Measurements from ENCODE around the gene LRRC1.

LRRC1 gene

GRCh38 chr6:53818858-53819609 is 24.2 kb downstream of the LRRC1 start:
- DNase-seq = no peak

- DNase-seq = no peak
Measured at GRCh38 chr6:53822401-53823125, 27.8 kb downstream of the LRRC1 start.

- no peak for DNase-seq
Measured at GRCh38 chr6:53824714-53825113, 29.9 kb downstream of the LRRC1 start.

- DNase-seq = no peak
Measured at GRCh38 chr6:53825532-53826321, 30.9 kb downstream of the LRRC1 start.

- no peak for DNase-seq
Measured at GRCh38 chr6:53827531-53827930, 32.7 kb downstream of the LRRC1 start.

- no peak for DNase-seq
Measured at GRCh38 chr6:53828215-53828614, 33.4 kb downstream of the LRRC1 start.

- DNase-seq = no peak
Measured at GRCh38 chr6:53828966-53829697, 34.3 kb downstream of the LRRC1 start.

- DNase-seq = no peak
Measured at GRCh38 chr6:53829698-53830221, 35.0 kb downstream of the LRRC1 start.

GRCh38 chr6:53830366-53830765 is 35.6 kb downstream of the LRRC1 start:
- DNase-seq = no peak

- no peak for DNase-seq
Measured at GRCh38 chr6:53831081-53831869, 36.5 kb downstream of the LRRC1 start.

GRCh38 chr6:53831936-53832660 is 37.3 kb downstream of the LRRC1 start:
- no peak for DNase-seq

GRCh38 chr6:53833155-53833554 is 38.4 kb downstream of the LRRC1 start:
- no peak for DNase-seq

GRCh38 chr6:53834132-53834531 is 39.3 kb downstream of the LRRC1 start:
- no peak for DNase-seq

GRCh38 chr6:53837865-53838769 is 43.3 kb downstream of the LRRC1 start:
- DNase-seq = no peak

- no peak for DNase-seq
Measured at GRCh38 chr6:53840027-53840426, 45.2 kb downstream of the LRRC1 start.

GRCh38 chr6:53845280-53846195 is 50.7 kb downstream of the LRRC1 start:
- no peak for DNase-seq

- no peak for DNase-seq
Measured at GRCh38 chr6:53846250-53846649, 51.4 kb downstream of the LRRC1 start.

GRCh38 chr6:53847796-53848314 is 53.0 kb downstream of the LRRC1 start:
- no peak for DNase-seq

GRCh38 chr6:53850527-53850926 is 55.7 kb downstream of the LRRC1 start:
- DNase-seq = no peak

Data from NCI-H1092 treated with DMSO at 0.1 percent for 48 hours (cell line).